HFF-Myc (cell line): ENCODE data around the gene PABPN1L.

ENCODE experiments used
- DNase-seq: peaks from one replicate; pipeline ENCODE4 v3.0.0-alpha.2; 2011; ENCODE audit warnings: low read depth; ENCODE audit errors: extremely low read depth
- H3K4me3 ChIP-seq: replicated peaks from 2 replicates; pipeline ENCODE4 v1.5.1; 2011; ENCODE audit warnings: low read depth, mild to moderate bottlenecking, control low read depth, low read length
- CTCF ChIP-seq: IDR thresholded peaks from 2 replicates; pipeline ENCODE4 v1.5.1; 2012; ENCODE audit warnings: mild to moderate bottlenecking, low read depth, low read length, control low read depth; ENCODE audit errors: missing control alignments

The PABPN1L gene

GRCh38 chr16:88866151-88866920 lies at the start of gene PABPN1L:
Gene PABPN1L (minus strand): TSS chr16:88866660. CDS start chr16:88866606, 54 bp downstream.
- no peak for DNase-seq
- no peak for TF ChIP-seq CTCF
- no peak within 1 kb of the TSS for H3K4me3 ChIP-seq

GRCh38 chr16:88915639-88916327 lies 49.3 kb upstream of the PABPN1L start:
- H3K4me3 ChIP-seq, result no peak overlapping the region
- DNase-seq, result no peak
- TF ChIP-seq CTCF, result no peak

GRCh38 chr16:88914750-88915368 lies 48.4 kb upstream of the PABPN1L start:
- peak; percentile 57 for DNase-seq
- no peak overlapping the region for H3K4me3 ChIP-seq
- no peak for TF ChIP-seq CTCF

- DNase-seq, result no peak
- TF ChIP-seq CTCF, result no peak
Observed at GRCh38 chr16:88913870-88914269, 47.4 kb upstream of the PABPN1L start.

GRCh38 chr16:88913001-88913612 lies 46.6 kb upstream of the PABPN1L start:
- H3K4me3 ChIP-seq, result no peak overlapping the region
- TF ChIP-seq CTCF, result no peak
- DNase-seq, result no peak

More at GRCh38 chr16:88913870-88914269, 47.4 kb upstream of the PABPN1L start:
- H3K4me3 ChIP-seq, result no peak overlapping the region

- no peak for DNase-seq
- no peak for TF ChIP-seq CTCF
- no peak overlapping the region for H3K4me3 ChIP-seq
Observed at GRCh38 chr16:88912556-88912955, 46.1 kb upstream of the PABPN1L start.
